ENCODE data around the gene SPATA2L.

DNA sequence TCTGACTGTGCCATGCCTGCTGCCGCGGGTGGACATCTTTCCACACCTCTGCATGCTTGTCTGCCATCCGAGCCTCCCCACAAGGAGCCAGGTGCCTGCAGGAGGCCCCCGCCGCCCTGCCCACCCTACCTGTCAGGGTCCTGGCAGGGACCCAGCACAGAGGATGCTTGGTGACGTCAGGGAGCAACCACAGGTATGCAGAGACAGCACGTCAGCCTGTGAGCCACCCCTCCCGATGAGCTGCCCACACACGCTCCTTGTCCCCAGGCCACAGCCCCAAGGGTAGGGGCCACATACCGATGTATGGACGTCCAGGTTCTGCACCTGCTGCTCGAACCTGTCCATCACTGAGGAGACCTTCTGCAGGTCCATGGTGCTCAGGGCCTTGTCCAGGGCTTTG, 54.6 kb downstream of the SPATA2L start:
- TF ChIP-seq, protein P1, sequence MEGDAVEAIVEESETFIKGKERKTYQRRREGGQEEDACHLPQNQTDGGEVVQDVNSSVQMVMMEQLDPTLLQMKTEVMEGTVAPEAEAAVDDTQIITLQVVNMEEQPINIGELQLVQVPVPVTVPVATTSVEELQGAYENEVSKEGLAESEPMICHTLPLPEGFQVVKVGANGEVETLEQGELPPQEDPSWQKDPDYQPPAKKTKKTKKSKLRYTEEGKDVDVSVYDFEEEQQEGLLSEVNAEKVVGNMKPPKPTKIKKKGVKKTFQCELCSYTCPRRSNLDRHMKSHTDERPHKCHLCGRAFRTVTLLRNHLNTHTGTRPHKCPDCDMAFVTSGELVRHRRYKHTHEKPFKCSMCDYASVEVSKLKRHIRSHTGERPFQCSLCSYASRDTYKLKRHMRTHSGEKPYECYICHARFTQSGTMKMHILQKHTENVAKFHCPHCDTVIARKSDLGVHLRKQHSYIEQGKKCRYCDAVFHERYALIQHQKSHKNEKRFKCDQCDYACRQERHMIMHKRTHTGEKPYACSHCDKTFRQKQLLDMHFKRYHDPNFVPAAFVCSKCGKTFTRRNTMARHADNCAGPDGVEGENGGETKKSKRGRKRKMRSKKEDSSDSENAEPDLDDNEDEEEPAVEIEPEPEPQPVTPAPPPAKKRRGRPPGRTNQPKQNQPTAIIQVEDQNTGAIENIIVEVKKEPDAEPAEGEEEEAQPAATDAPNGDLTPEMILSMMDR (IDR thresholded peaks at IDR 0.05 in 8 of 11, conservative IDR thresholded peaks at IDR 0.05 in 3 of 11) = no peak
- no peak for TF ChIP-seq POLR2A (IDR thresholded peaks at IDR 0.05)
